ENCODE measurements around the gene UBA6. TPM values are rescaled to one million over a fixed set of nuclear protein-coding genes. Genes with fewer than 3 reads are reported as not detected.

UBA6 gene
- total and polyA plus RNA-seq, 9 of the 15 experiments (the other 6 are each of a cell fraction or from before 2014, with no cell fraction given): 22.9 to 139 (median 94.6) TPM

DNA sequence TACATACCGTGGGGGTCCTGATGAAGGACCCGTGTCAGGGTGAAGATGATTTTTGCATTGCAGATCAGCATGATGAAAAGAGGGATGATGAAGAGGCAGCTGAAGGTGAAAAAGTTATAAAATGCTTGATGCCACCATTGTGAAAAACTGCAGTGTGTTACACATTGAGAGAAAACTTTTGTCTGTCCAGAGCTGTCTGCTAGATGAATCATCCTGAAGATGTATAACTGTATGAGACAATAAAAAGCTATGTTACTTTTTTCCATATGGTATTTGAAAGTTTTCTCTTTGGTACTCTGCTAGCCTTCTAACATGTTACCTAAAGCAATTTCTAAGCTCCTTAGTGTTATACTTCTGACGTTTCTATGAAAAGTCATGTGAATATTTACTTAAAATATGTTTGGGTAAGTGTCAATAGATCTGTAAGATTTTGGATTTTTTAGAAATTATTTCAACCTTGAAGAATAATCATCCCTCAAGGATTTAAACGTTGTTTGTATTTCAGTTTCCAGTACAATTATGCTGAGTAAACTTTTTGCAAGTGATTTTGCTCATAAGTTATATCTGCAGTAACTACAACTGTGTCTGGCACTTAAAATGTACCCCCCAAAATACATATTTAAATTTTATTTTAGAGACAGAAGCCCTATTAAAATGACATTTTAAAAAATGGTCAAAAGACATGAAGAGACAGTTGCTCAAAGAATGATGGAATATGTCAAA, 43.8 kb upstream of the UBA6 start:
- no peak for ATAC-seq
- H3K4me2 ChIP-seq (ENCODE audit: insufficient read depth, low read length): no peak overlapping the region
- BruUV-seq (replicated peaks): no TSS peak
- H3K27ac ChIP-seq (ENCODE audit: extremely low read depth, low read depth, low read length): no peak overlapping the region
- H3K27me3 ChIP-seq (ENCODE audit: control insufficient read depth in 2 of 2, insufficient read depth in 2 of 2, low read length in 2 of 2): no peaks in the 10 kb centered on the region
- in situ Hi-C loops (cut with MboI): no loop called here
- no peak overlapping the region for H2AFZ ChIP-seq (ENCODE audit: low read depth, low read length)
- no peaks in the 10 kb centered on the region for H4K20me1 ChIP-seq (replicated peaks; ENCODE audit: control insufficient read depth, insufficient read depth, low read length)
- no peaks in the 10 kb centered on the region for H3K36me3 ChIP-seq (ENCODE audit: control insufficient read depth, insufficient read depth, low read length)
- H3K79me2 ChIP-seq (ENCODE audit: control insufficient read depth, insufficient read depth, low read length): no peaks in the 10 kb centered on the region
- intact Hi-C loops (cut with micrococcal nuclease): no loop called here
- H3K4me1 ChIP-seq (replicated peaks in 1 of 2; ENCODE audit: control insufficient read depth in 2 of 2, insufficient read depth in 2 of 2, low read length in 2 of 2): no peaks in the 10 kb centered on the region
- POLR2A ChIA-PET: interaction anchor here (1.0 kb wide), 1 partner anchor 24 kb away, joined by 4 read pairs; no protein-coding TSS in a partner anchor
- no peak overlapping the region for H3K4me3 ChIP-seq
- no peaks in the 10 kb centered on the region for H3K9me1 ChIP-seq (ENCODE audit: control insufficient read depth, insufficient read depth, low read length)
- no peak for FAIRE-seq
- WGBS (ENCODE audit: insufficient coverage, low coverage, missing lambda C conversion rate): 16% methylated on average over 4 of the region's 4 CpGs
- TF ChIP-seq ZNF184 (CRISPR knock-in tag; IDR thresholded peaks at IDR 0.05): no peak
- peak; percentile 55 for TF ChIP-seq C11orf30 (IDR thresholded peaks at IDR 0.05; ENCODE audit: low read depth)
- TF ChIP-seq ZNF316 (IDR thresholded peaks at IDR 0.05): peak; percentile 69
- no peak for TF ChIP-seq PRMT5 (CRISPR knock-in tag; IDR thresholded peaks at IDR 0.05)
- H3K9me3 ChIP-seq (replicated peaks; ENCODE audit: control insufficient read depth, insufficient read depth, low read depth, low read length): no peaks in the 10 kb centered on the region
- H3K9ac ChIP-seq (ENCODE audit: insufficient read depth in 1 of 2, low read depth in 2 of 2, low read length in 2 of 2): no peak overlapping the region
- no peak for DNase-seq (ENCODE audit: extremely low read depth in 1 of 4, low spot score in 3 of 4)
- CTCF ChIA-PET (ENCODE audit: low intra/inter-chr PET ratio): no interaction called here

DNA sequence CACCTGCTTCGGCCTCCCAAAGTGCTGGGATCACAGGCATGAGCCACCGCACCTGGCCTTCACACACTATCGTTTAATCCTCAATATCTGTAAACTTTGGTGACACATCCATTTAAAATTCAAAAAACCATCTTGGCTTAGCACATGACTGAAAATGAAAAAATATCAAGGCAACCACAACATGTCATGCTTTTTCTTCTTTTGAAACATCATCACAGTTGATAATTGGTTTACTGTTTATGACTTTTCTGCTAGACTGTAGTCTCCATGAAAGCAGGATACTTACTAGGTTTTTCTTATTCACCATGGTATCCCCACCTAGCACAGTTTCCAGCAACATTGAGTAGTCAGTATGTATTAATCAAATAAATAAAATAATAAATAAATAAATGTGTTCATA, 42.2 kb upstream of the UBA6 start:
- no peak for ATAC-seq
- no peak overlapping the region for H3K4me3 ChIP-seq
- no peak overlapping the region for H2AFZ ChIP-seq (ENCODE audit: low read depth, low read length)
- no peaks in the 10 kb centered on the region for H4K20me1 ChIP-seq (replicated peaks; ENCODE audit: control insufficient read depth, insufficient read depth, low read length)
- CTCF ChIA-PET (ENCODE audit: low intra/inter-chr PET ratio): no interaction called here
- 86% methylated on average over 3 of the region's 3 CpGs for WGBS (ENCODE audit: insufficient coverage, low coverage, missing lambda C conversion rate)
- in situ Hi-C loops (cut with MboI) (no loop called here), intact Hi-C loops (cut with micrococcal nuclease) (no loop called here)
- no peaks in the 10 kb centered on the region for H3K36me3 ChIP-seq (ENCODE audit: control insufficient read depth, insufficient read depth, low read length)
- H3K9ac ChIP-seq (ENCODE audit: insufficient read depth in 1 of 2, low read depth in 2 of 2, low read length in 2 of 2): no peak overlapping the region
- H3K4me1 ChIP-seq (replicated peaks in 1 of 2; ENCODE audit: control insufficient read depth in 2 of 2, insufficient read depth in 2 of 2, low read length in 2 of 2): no peaks in the 10 kb centered on the region
- no peaks in the 10 kb centered on the region for H3K79me2 ChIP-seq (ENCODE audit: control insufficient read depth, insufficient read depth, low read length)
- H3K9me3 ChIP-seq (replicated peaks; ENCODE audit: control insufficient read depth, insufficient read depth, low read depth, low read length): no peaks in the 10 kb centered on the region
- H3K27ac ChIP-seq (ENCODE audit: extremely low read depth, low read depth, low read length): no peak overlapping the region
- H3K9me1 ChIP-seq (ENCODE audit: control insufficient read depth, insufficient read depth, low read length): no peaks in the 10 kb centered on the region
- POLR2A ChIA-PET: no interaction called here
- H3K27me3 ChIP-seq (ENCODE audit: control insufficient read depth in 2 of 2, insufficient read depth in 2 of 2, low read length in 2 of 2): no peaks in the 10 kb centered on the region
- no peak for DNase-seq (ENCODE audit: extremely low read depth in 1 of 4, low spot score in 3 of 4)
- FAIRE-seq: peak; percentile 29
- H3K4me2 ChIP-seq (ENCODE audit: insufficient read depth, low read length): no peak overlapping the region
- no TSS peak for BruUV-seq (replicated peaks)
- TF ChIP-seq, protein P1, sequence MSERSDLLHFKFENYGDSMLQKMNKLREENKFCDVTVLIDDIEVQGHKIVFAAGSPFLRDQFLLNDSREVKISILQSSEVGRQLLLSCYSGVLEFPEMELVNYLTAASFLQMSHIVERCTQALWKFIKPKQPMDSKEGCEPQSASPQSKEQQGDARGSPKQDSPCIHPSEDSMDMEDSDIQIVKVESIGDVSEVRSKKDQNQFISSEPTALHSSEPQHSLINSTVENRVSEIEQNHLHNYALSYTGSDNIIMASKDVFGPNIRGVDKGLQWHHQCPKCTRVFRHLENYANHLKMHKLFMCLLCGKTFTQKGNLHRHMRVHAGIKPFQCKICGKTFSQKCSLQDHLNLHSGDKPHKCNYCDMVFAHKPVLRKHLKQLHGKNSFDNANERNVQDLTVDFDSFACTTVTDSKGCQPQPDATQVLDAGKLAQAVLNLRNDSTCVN (CRISPR knock-in tag; IDR thresholded peaks at IDR 0.05): no peak
- TF ChIP-seq, protein P2, sequence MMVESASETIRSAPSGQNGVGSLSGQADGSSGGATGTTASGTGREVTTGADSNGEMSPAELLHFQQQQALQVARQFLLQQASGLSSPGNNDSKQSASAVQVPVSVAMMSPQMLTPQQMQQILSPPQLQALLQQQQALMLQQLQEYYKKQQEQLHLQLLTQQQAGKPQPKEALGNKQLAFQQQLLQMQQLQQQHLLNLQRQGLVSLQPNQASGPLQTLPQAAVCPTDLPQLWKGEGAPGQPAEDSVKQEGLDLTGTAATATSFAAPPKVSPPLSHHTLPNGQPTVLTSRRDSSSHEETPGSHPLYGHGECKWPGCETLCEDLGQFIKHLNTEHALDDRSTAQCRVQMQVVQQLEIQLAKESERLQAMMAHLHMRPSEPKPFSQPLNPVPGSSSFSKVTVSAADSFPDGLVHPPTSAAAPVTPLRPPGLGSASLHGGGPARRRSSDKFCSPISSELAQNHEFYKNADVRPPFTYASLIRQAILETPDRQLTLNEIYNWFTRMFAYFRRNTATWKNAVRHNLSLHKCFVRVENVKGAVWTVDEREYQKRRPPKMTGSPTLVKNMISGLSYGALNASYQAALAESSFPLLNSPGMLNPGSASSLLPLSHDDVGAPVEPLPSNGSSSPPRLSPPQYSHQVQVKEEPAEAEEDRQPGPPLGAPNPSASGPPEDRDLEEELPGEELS (CRISPR knock-in tag; IDR thresholded peaks at IDR 0.05; ENCODE audit: borderline replicate concordance): no peak
- TF ChIP-seq PYGO2 (tag; IDR thresholded peaks at IDR 0.05): no peak
- TF ChIP-seq ZSCAN29 (IDR thresholded peaks at IDR 0.05): no peak
- TF ChIP-seq CBX2 (IDR thresholded peaks at IDR 0.05; ENCODE audit: insufficient read depth, low read length, poor library complexity, severe bottlenecking): no peak
- TF ChIP-seq EZH2 (IDR thresholded peaks at IDR 0.05; ENCODE audit: borderline replicate concordance, low read depth, low read length): no peak
- TF ChIP-seq ILK (tag; IDR thresholded peaks at IDR 0.05; ENCODE audit: borderline replicate concordance, low read depth): no peak
- no peak for TF ChIP-seq ZNF140 (CRISPR knock-in tag; IDR thresholded peaks at IDR 0.05)
- no peak for TF ChIP-seq SIN3A (IDR thresholded peaks at IDR 0.05; ENCODE audit: borderline replicate concordance in 2 of 2, control insufficient read depth in 1 of 2, low read depth in 2 of 2, low read length in 2 of 2)

Data from K562 (cell line).